WI38 (cell line): Measurements from ENCODE around the gene NASP.

Source experiments
- H3K4me3 ChIP-seq: 2 replicates; pipeline ENCODE4 v1.5.1; 2011; ENCODE audit warnings: low read depth, mild to moderate bottlenecking, control low read depth, low read length
- CTCF ChIP-seq: IDR thresholded peaks from 2 replicates; pipeline ENCODE4 v1.5.1; 2012; ENCODE audit warnings: low read depth, mild to moderate bottlenecking, control low read depth, low read length

Gene NASP

GRCh38 chr1:45569962-45570581, 13.8 kb upstream of the NASP start:
- no peak overlapping the region for H3K4me3 ChIP-seq
- TF ChIP-seq CTCF = peak; percentile 94

- H3K4me3 ChIP-seq = no peak overlapping the region
- TF ChIP-seq CTCF = no peak
Observed at GRCh38 chr1:45570631-45571030, 13.2 kb upstream of the NASP start.

- H3K4me3 ChIP-seq = no peak overlapping the region
- no peak for TF ChIP-seq CTCF
Observed at GRCh38 chr1:45573231-45573804, 10.5 kb upstream of the NASP start.

GRCh38 chr1:45574105-45574626, 9.7 kb upstream of the NASP start:
- H3K4me3 ChIP-seq = no peak overlapping the region
- TF ChIP-seq CTCF = no peak

GRCh38 chr1:45583264-45583665, 576 bp upstream of the NASP start:
- H3K4me3 ChIP-seq = peak overlapping the region; percentile 80
- no peak for TF ChIP-seq CTCF

- H3K4me3 ChIP-seq = peak overlapping the region; percentile 80
- TF ChIP-seq CTCF = no peak
Observed at GRCh38 chr1:45584351-45585109, 689 bp downstream of the NASP start.

- H3K4me3 ChIP-seq = peak overlapping the region; percentile 80
- no peak for TF ChIP-seq CTCF
Observed at GRCh38 chr1:45585110-45585426, 1.2 kb downstream of the NASP start.
